Endothelial cell of umbilical vein (primary cell): ENCODE measurements around the gene GTF3C5.

Experiments used
- EZH2 ChIP-seq: IDR thresholded peaks from 2 replicates; pipeline ENCODE4 v1.6.1; 2012; ENCODE audit warnings: borderline replicate concordance, low read depth, mild to moderate bottlenecking, moderate library complexity, low read length, inconsistent platforms; ENCODE audit not compliant: severe bottlenecking
- GATA2 ChIP-seq: IDR thresholded peaks from 2 replicates; pipeline ENCODE4 v1.7.0; 2011; ENCODE audit warnings: low read depth, mild to moderate bottlenecking, moderate library complexity, mixed read lengths, low read length; ENCODE audit not compliant: insufficient read length, insufficient read depth
- JUN ChIP-seq: IDR thresholded peaks from 2 replicates; pipeline ENCODE4 v1.6.1; 2011; ENCODE audit warnings: borderline replicate concordance, low read depth; ENCODE audit not compliant: insufficient read length, insufficient read depth
- MAX ChIP-seq: IDR thresholded peaks from 2 replicates; pipeline ENCODE4 v1.6.1; 2011; ENCODE audit not compliant: insufficient read depth, insufficient read length
- POLR2A ChIP-seq: IDR thresholded peaks from 2 replicates; pipeline ENCODE4 v1.6.1; 2012; ENCODE audit warnings: low read depth, mild to moderate bottlenecking, control low read depth, low read length
- POLR2AphosphoS5 ChIP-seq: IDR thresholded peaks from 2 replicates; pipeline ENCODE4 v1.6.1; 2012; ENCODE audit warnings: low read depth, mild to moderate bottlenecking, control low read depth, low read length, moderate library complexity; ENCODE audit not compliant: insufficient read depth
- TF ChIP-seq, protein P1 (sequence below), 2 donors: IDR thresholded peaks; 1 replicate in 1 of 2; 2 replicates in 1 of 2; pipeline ENCODE4 v1.5.1; 2011; ENCODE audit warnings: low read length in 2 of 2, mild to moderate bottlenecking in 2 of 2, moderate library complexity in 2 of 2, control low read depth in 1 of 2, inconsistent platforms in 1 of 2, low read depth in 1 of 2; ENCODE audit not compliant: insufficient read depth in 1 of 2; ENCODE audit errors: extremely low read depth in 1 of 2

DNA sequence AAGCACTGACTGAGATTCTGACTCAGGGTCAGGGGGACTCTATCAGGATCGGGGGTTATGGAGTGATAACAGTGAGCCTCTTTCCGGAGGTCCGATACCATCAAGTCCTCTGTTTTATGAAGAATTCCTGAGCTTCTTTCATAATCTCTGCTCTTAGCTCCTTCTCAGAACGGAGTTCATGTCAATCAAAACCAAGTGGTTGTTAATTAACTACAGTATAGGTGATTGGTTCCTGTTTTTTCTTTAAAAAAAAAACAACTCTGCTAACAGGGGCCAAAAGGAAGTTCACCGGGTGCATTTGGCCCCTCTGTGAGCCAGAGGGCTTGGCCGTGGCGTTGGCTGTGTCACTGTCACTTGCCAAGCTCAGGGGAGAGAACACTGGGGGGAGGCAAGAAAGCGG, 48.3 kb upstream of the GTF3C5 start:
- TF ChIP-seq, protein P1, sequence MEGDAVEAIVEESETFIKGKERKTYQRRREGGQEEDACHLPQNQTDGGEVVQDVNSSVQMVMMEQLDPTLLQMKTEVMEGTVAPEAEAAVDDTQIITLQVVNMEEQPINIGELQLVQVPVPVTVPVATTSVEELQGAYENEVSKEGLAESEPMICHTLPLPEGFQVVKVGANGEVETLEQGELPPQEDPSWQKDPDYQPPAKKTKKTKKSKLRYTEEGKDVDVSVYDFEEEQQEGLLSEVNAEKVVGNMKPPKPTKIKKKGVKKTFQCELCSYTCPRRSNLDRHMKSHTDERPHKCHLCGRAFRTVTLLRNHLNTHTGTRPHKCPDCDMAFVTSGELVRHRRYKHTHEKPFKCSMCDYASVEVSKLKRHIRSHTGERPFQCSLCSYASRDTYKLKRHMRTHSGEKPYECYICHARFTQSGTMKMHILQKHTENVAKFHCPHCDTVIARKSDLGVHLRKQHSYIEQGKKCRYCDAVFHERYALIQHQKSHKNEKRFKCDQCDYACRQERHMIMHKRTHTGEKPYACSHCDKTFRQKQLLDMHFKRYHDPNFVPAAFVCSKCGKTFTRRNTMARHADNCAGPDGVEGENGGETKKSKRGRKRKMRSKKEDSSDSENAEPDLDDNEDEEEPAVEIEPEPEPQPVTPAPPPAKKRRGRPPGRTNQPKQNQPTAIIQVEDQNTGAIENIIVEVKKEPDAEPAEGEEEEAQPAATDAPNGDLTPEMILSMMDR (IDR thresholded peaks at IDR 0.05; ENCODE audit: extremely low read depth in 1 of 2, insufficient read depth in 1 of 2, low read depth in 1 of 2, low read length in 2 of 2), result no peak
- TF ChIP-seq POLR2A, result no peak
- no peak for TF ChIP-seq EZH2
- TF ChIP-seq MAX, result no peak
- TF ChIP-seq GATA2, result no peak
- TF ChIP-seq POLR2AphosphoS5, result no peak
- no peak for TF ChIP-seq JUN
